RWPE1 (cell line): Measurements from ENCODE around the gene ASIP.
"Not testable (repeated sequence)": the region's sequence is repeated elsewhere in the genome, so short reads cannot be mapped to it uniquely, and the experiment has no call there.

ENCODE experiments used
- CTCF ChIA-PET: fragments of 350-600 bp; sonication (Branson Sonifier 250); formaldehyde crosslinking; extraction: SDS; loops from one replicate; lab custom pipeline; 2021; lab: Yijun Ruan, JAX
- POLR2A ChIA-PET: fragments of 400-600 bp; formaldehyde crosslinking; extraction: SDS; loops from one replicate; lab custom pipeline; 2020; ENCODE audit warnings: antibody characterized with exemption; ENCODE audit not compliant: low non-redundant PET; lab: Yijun Ruan, JAX
- DNase-seq: peaks from one replicate; pipeline ENCODE4 v3.0.0; 2012; ENCODE audit warnings: low spot score
- H3K27ac ChIP-seq: fragments of 450-650 bp; 2 replicates; pipeline ENCODE4 v1.5.1; 2017
- TF ChIP-seq, protein P1 (sequence below): fragments of 450-650 bp; conservative IDR thresholded peaks from 2 replicates; pipeline ENCODE4 v1.5.1; 2017; ENCODE audit warnings: low read depth, mild to moderate bottlenecking

Gene ASIP

DNA sequence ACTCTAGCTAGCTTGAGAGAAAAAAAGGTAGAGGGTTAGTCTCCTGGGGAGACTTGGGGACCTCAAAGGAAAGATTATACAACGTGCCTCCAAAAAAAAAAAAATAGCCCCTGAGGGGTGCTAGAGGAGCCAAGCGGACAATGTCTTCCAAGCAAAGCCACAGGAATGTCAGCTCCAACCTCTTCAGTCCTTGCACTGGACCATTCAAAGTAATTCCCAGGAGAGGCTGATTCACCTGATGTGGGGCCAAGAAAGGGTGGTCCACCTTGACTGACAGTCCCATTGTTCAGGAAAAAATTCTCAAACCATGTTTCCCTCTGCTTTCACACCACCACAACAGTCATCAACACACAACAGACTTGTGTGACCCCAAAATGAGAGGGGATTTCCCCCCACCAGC, 30.7 kb downstream of the ASIP start:
- H3K27ac ChIP-seq, result no peak overlapping the region
- ChIA-PET POLR2A (interaction anchor here (0.7 kb wide), 1 partner anchor 10 kb away, joined by 3 read pairs; no protein-coding TSS in a partner anchor), CTCF (interaction anchor here (0.7 kb wide), 1 partner anchor 9 kb away, joined by 4 read pairs; no protein-coding TSS in a partner anchor)
- TF ChIP-seq, protein P1, sequence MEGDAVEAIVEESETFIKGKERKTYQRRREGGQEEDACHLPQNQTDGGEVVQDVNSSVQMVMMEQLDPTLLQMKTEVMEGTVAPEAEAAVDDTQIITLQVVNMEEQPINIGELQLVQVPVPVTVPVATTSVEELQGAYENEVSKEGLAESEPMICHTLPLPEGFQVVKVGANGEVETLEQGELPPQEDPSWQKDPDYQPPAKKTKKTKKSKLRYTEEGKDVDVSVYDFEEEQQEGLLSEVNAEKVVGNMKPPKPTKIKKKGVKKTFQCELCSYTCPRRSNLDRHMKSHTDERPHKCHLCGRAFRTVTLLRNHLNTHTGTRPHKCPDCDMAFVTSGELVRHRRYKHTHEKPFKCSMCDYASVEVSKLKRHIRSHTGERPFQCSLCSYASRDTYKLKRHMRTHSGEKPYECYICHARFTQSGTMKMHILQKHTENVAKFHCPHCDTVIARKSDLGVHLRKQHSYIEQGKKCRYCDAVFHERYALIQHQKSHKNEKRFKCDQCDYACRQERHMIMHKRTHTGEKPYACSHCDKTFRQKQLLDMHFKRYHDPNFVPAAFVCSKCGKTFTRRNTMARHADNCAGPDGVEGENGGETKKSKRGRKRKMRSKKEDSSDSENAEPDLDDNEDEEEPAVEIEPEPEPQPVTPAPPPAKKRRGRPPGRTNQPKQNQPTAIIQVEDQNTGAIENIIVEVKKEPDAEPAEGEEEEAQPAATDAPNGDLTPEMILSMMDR, result no peak
- DNase-seq, result peak; percentile 42

DNA sequence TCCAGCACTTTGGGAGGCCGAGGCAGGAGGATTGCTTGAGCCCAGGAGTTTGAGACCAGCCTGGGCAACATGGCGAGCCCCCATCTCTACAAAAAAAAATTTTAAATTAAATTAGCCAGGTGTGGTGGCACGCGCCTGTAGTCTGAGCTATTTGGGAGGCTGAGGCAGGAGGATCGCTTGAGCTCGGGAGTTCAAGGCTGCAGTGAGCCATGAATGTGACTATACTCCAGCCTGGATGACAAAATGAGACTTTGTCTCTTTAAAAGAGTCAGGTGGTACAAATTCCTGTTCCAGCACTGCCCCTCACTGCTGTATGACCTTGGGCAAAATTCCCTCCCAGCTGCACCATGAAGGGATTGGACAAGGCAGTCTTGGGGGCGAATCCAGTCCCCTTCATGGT, 33.5 kb downstream of the ASIP start:
- H3K27ac ChIP-seq, result no peak overlapping the region
- DNase-seq, result no peak
- ChIA-PET CTCF (interaction anchor here (0.7 to 1.5 kb wide), 3 partner anchors 11 to 84 kb away, joined by 3 to 6 read pairs (median 4); no protein-coding TSS in a partner anchor), POLR2A (no interaction called here)
- TF ChIP-seq, protein P1, result no peak

DNA sequence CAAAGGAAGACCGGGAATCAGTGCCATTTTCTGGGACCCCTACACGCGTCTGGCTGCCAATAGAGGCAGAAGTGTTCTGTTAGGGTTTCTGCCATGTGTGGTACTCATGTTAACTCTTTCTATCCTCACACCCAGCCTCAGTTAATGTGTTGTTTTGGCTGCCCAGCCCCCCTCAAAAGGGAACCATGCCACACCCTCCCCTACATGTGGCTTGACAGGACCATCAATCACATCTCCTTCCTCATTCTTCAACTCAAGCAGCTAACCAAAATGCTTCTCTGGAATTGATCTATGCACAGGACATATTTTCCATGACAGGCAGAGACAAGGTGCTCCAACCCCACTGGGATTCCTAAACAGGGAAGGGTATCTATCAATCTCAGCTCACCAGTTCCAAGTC, 40.0 kb downstream of the ASIP start:
- no peak for DNase-seq
- CTCF ChIA-PET, result interaction anchor here (0.7 to 1.0 kb wide), 2 partner anchors 9 to 20 kb away, joined by 4 to 5 read pairs; no protein-coding TSS in a partner anchor
- POLR2A ChIA-PET, result no interaction called here
- TF ChIP-seq, protein P1, result no peak
- peak overlapping the region; percentile 3; the same call in 1 of the 2 replicates for H3K27ac ChIP-seq

DNA sequence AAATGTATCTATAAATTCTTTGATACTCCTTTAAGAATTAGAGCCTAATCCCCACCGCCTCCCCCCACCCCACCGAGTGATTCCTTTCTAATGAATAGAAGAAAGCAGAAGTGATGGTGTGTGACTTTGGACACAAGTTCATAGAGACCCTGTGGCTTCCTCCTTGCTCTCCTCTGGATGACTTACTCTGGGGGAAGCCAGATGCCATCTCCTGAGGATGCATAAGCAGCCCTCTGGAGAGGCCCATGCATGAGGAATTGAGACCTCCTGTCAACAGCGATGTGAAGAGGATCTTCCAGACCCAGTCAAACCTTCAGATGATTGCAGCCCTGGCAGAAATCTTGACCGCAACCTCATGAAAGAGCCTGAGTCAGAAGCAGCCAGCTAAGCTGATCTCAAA, 40.8 kb downstream of the ASIP start:
- DNase-seq, result no peak
- ChIA-PET CTCF (interaction anchor here (1.0 kb wide), 1 partner anchor 21 kb away, joined by 5 read pairs; no protein-coding TSS in a partner anchor), POLR2A (interaction anchor here (0.6 kb wide), 1 partner anchor 10 kb away, joined by 3 read pairs; no protein-coding TSS in a partner anchor)
- TF ChIP-seq, protein P1, result no peak
- no peak overlapping the region for H3K27ac ChIP-seq

DNA sequence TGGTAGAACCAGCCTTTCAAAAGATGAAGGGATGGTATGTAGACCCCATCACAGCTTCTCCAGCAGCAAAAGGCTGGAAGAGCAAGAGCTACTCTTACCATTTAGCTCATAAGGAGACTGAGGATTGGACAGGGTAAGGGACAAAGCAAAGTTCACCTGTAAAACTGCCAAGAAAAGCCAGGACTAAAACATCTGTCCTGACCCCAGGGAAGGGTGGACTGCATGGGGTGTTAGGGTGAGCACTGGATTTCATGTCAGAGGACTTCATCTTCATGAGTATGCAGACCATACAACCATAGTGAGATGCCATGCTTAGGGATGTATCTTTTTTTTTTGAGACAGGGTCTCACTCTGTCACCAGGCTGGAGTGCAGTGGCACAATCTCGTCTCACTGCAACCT, 42.6 kb downstream of the ASIP start:
- ChIA-PET POLR2A (no interaction called here), CTCF (no interaction called here)
- TF ChIP-seq, protein P1, result no peak
- DNase-seq, result no peak
- no peak overlapping the region for H3K27ac ChIP-seq

DNA sequence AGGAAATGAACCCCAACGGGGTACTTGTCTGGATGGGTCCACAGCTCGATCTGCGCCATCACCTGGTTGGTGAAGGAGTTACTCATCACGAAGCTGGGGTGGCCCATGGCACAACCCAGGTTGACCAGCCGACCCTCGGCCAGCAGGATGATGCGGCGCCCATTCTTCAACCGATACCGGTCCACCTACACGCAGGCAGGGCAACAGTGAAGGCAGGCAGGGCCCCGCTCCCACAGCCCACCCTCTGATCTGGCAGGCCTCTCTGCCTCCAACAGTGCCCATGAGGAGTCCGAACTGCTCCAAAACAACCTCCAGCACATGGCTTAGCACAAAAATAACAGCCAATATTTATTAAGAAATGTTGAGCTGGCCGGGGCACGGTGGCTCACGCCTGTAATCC, 44.2 kb downstream of the ASIP start:
- no peak for DNase-seq
- no peak overlapping the region for H3K27ac ChIP-seq
- TF ChIP-seq, protein P1, result no peak
- ChIA-PET CTCF (interaction anchor here (1.0 kb wide), 1 partner anchor 10 kb away, joined by 6 read pairs; no protein-coding TSS in a partner anchor), POLR2A (no interaction called here)

DNA sequence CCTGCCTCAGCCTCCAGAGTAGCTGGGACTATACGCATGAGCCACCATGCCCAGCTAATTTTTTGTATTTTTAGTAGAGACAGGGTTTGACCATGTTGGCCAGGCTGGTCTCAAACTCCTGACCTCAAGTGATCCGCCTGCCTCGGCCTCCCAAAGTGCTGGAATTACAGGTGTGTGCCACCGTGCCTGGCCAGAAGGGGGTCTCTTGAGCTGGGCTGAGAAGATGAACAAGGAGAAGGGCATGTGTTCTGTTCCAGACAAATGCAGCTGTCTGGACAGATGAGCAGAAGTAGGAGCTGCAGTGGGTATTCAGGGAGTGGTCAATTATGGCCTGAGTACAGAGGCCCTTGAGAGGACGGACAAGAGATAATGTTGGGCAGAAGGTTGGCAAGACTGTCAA, 46.3 kb downstream of the ASIP start:
- POLR2A ChIA-PET, result not testable (repeated sequence)

More for the DNA sequence above, 46.3 kb downstream of the ASIP start:
- not testable (repeated sequence) for DNase-seq, H3K27ac ChIP-seq
- CTCF ChIA-PET, result interaction anchor here (1.1 kb wide), 1 partner anchor 25 kb away, joined by 3 read pairs; no protein-coding TSS in a partner anchor
